WTC11 (cell line): ENCODE data around the gene KIAA1755. TPM values are rescaled to one million over a fixed set of nuclear protein-coding genes. Genes with fewer than 3 reads are reported as not detected.

Source experiments
- ATAC-seq: fragments of 200-7000 bp; cut with Tn5 transposase; 2 replicates; pipeline ENCODE4 v1.10.0; 2021; ENCODE audit warnings: mild to moderate bottlenecking, moderate library complexity
- CTCF ChIA-PET: fragments of 300-600 bp; sonication (Branson Sonifier 250); formaldehyde crosslinking; loops from one replicate; lab custom pipeline; 2021; ENCODE audit warnings: antibody characterized with exemption; lab: Charles Lee
- POLR2A ChIA-PET: fragments of 350-600 bp; sonication (Branson Sonifier 250); formaldehyde crosslinking; loops from one replicate; lab custom pipeline; 2021; ENCODE audit warnings: antibody characterized with exemption; lab: Charles Lee
- DNase-seq: peaks from one replicate; pipeline ENCODE4 v3.0.0; 2021; ENCODE audit warnings: low spot score
- H3K27ac Mint-ChIP-seq: 2 replicates; pipeline ENCODE4 v1.8.0; 2021; ENCODE audit warnings: mixed read lengths
- H3K27me3 Mint-ChIP-seq: 2 replicates; pipeline ENCODE4 v1.8.0; 2021; ENCODE audit warnings: low read depth, mild to moderate bottlenecking, moderate library complexity, mixed read lengths
- H3K36me3 Mint-ChIP-seq: 2 replicates; pipeline ENCODE4 v1.8.0; 2021; ENCODE audit warnings: mixed read lengths
- H3K4me1 Mint-ChIP-seq: 2 replicates; pipeline ENCODE4 v1.8.0; 2022; ENCODE audit warnings: mixed read lengths
- H3K4me3 Mint-ChIP-seq: 2 replicates; pipeline ENCODE4 v1.8.0; 2021; ENCODE audit warnings: mild to moderate bottlenecking, moderate library complexity, mixed read lengths
- H3K9me3 Mint-ChIP-seq: 2 replicates; pipeline ENCODE4 v1.8.0; 2021; ENCODE audit warnings: mixed read lengths
- ATF2 ChIP-seq: sonication (generic); formaldehyde crosslinking; IDR thresholded peaks from 2 replicates; pipeline ENCODE4 v1.8.1; 2022; ENCODE audit warnings: low read depth, missing genetic modification reagents, borderline replicate concordance
- ATF3 ChIP-seq: sonication (generic); formaldehyde crosslinking; conservative IDR thresholded peaks from 2 replicates; pipeline ENCODE4 v1.8.1; 2022; ENCODE audit warnings: mild to moderate bottlenecking, missing genetic modification reagents
- CTCF ChIP-seq: fragments of 200-600 bp; IDR thresholded peaks from 2 replicates; pipeline ENCODE4 v1.8.0; 2022; ENCODE audit warnings: antibody characterized with exemption
- GRHL2 ChIP-seq: fragments of 250-450 bp; sonication (Bioruptor Pico); IDR thresholded peaks from 2 replicates; pipeline ENCODE4 v1.8.0; 2022; ENCODE audit warnings: mild to moderate bottlenecking, moderate library complexity; ENCODE audit not compliant: insufficient replicate concordance, severe bottlenecking
- HMGA2 ChIP-seq: fragments of 250-450 bp; sonication (Bioruptor Pico); IDR thresholded peaks from 2 replicates; pipeline ENCODE4 v1.4.0; 2021; ENCODE audit warnings: mild to moderate bottlenecking, moderate library complexity
- MXD4 ChIP-seq: fragments of 250-450 bp; sonication (Bioruptor Pico); IDR thresholded peaks from 2 replicates; pipeline ENCODE4 v1.8.0; 2021; ENCODE audit warnings: mild to moderate bottlenecking, moderate library complexity, borderline replicate concordance
- NFATC4 ChIP-seq: fragments of 250-450 bp; sonication (Bioruptor Pico); IDR thresholded peaks from 2 replicates; pipeline ENCODE4 v1.9.0; 2021; ENCODE audit warnings: mild to moderate bottlenecking
- PRDM15 ChIP-seq: sonication (generic); formaldehyde crosslinking; IDR thresholded peaks from 2 replicates; pipeline ENCODE4 v1.8.0; 2022; ENCODE audit warnings: missing genetic modification reagents
- RORB ChIP-seq: fragments of 250-450 bp; sonication (Bioruptor Pico); IDR thresholded peaks from 2 replicates; pipeline ENCODE4 v1.9.0; 2021; ENCODE audit warnings: mild to moderate bottlenecking
- SOX15 ChIP-seq: fragments of 250-450 bp; sonication (Bioruptor Pico); IDR thresholded peaks from 2 replicates; pipeline ENCODE4 v1.9.0; 2021; ENCODE audit warnings: mild to moderate bottlenecking
- ZMAT4 ChIP-seq: fragments of 250-450 bp; sonication (Bioruptor Pico); IDR thresholded peaks from 2 replicates; pipeline ENCODE4 v1.9.0; 2021; ENCODE audit warnings: mild to moderate bottlenecking
- ZNF232 ChIP-seq: sonication (generic); formaldehyde crosslinking; IDR thresholded peaks from 2 replicates; pipeline ENCODE4 v1.8.0; 2022; ENCODE audit warnings: mild to moderate bottlenecking, missing genetic modification reagents
- ZNF396 ChIP-seq: fragments of 250-450 bp; sonication (Bioruptor Pico); IDR thresholded peaks from 2 replicates; pipeline ENCODE4 v1.8.0; 2021; ENCODE audit warnings: mild to moderate bottlenecking, moderate library complexity, borderline replicate concordance
- ZNF416 ChIP-seq: fragments of 250-450 bp; sonication (Bioruptor Pico); IDR thresholded peaks from 2 replicates; pipeline ENCODE4 v1.9.0; 2021; ENCODE audit warnings: mild to moderate bottlenecking, inconsistent platforms
- total RNA-seq: library from RNA; stranded (reverse); gene quantifications from 3 replicates; pipeline ENCODE4 v1.2.3, GENCODE V29; 2021
- TF ChIP-seq, protein P1 (sequence below): sonication (generic); formaldehyde crosslinking; IDR thresholded peaks from 2 replicates; pipeline ENCODE4 v1.8.0; 2023; ENCODE audit warnings: mild to moderate bottlenecking, missing genetic modification reagents
- TF ChIP-seq, protein P2 (sequence below): fragments of 250-450 bp; sonication (Bioruptor Pico); IDR thresholded peaks from 2 replicates; pipeline ENCODE4 v1.9.0; 2021; ENCODE audit warnings: mild to moderate bottlenecking
- TF ChIP-seq, protein P3 (sequence below): sonication (generic); formaldehyde crosslinking; IDR thresholded peaks from 2 replicates; pipeline ENCODE4 v1.8.1; 2022; ENCODE audit warnings: mild to moderate bottlenecking, moderate library complexity, missing genetic modification reagents

Gene KIAA1755
- total RNA-seq, 1 experiment from 2014 or later, result 0.50 TPM

DNA sequence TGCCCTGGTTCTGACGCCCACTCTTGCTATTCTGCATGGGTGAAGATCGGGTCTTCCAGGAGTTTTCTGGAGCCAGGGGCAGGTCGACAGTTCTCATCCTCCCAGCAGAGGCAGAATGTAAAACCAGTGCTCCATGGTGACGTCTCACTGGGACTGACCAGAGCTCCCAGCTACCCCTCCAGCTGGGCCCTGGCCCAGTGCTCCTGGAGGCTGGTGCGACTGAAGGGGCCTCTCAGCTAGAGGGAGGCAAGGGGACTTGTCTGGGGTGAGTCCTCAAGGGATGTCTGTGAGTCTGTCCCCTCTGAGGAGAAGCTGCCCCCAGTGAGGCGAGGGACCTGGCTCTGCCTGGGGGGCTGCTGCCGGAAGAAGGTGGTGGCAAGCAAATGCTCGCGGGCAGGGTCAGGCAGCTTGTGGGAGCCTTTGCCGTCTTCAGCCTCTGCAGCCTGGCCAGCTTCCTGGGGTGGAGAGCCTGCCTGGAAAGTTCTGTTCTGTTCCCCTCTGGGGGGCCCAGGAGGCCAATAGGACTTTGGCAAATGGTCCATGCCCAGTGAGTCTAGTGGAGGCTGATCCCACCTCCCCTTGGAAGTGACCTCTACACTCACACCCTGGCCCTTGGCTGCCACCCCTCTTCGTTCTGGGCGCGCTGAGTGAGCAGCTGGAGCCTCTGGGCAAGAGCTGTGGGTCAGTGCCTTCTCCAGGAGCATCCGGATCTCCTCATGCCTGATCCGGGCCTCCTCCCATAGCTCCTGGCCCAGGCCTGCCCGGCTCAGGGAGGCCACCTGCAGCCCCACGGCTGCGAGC, 47.5 kb downstream of the KIAA1755 start:
- CTCF ChIA-PET, result interaction anchor here (0.6 to 1.4 kb wide), 3 partner anchors 35 to 156 kb away, joined by 3 to 7 read pairs (median 6); no protein-coding TSS in a partner anchor
- H3K4me1 Mint-ChIP-seq, result peaks cover under 1% of the 10 kb centered on the region; the same call in 1 of the 2 replicates
- no peak for DNase-seq
- no peak overlapping the region for H3K27ac Mint-ChIP-seq
- H3K36me3 Mint-ChIP-seq, result no peaks in the 10 kb centered on the region
- no peaks in the 10 kb centered on the region for H3K27me3 Mint-ChIP-seq
- H3K9me3 Mint-ChIP-seq, result no peaks in the 10 kb centered on the region
- H3K4me3 Mint-ChIP-seq, result no peak overlapping the region
- no peak for TF ChIP-seq ATF3 (CRISPR knock-in tag)
- TF ChIP-seq, protein P1, sequence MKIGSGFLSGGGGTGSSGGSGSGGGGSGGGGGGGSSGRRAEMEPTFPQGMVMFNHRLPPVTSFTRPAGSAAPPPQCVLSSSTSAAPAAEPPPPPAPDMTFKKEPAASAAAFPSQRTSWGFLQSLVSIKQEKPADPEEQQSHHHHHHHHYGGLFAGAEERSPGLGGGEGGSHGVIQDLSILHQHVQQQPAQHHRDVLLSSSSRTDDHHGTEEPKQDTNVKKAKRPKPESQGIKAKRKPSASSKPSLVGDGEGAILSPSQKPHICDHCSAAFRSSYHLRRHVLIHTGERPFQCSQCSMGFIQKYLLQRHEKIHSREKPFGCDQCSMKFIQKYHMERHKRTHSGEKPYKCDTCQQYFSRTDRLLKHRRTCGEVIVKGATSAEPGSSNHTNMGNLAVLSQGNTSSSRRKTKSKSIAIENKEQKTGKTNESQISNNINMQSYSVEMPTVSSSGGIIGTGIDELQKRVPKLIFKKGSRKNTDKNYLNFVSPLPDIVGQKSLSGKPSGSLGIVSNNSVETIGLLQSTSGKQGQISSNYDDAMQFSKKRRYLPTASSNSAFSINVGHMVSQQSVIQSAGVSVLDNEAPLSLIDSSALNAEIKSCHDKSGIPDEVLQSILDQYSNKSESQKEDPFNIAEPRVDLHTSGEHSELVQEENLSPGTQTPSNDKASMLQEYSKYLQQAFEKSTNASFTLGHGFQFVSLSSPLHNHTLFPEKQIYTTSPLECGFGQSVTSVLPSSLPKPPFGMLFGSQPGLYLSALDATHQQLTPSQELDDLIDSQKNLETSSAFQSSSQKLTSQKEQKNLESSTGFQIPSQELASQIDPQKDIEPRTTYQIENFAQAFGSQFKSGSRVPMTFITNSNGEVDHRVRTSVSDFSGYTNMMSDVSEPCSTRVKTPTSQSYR (CRISPR knock-in tag), result no peak
- no peak for TF ChIP-seq NFATC4
- TF ChIP-seq CTCF, result no peak
- TF ChIP-seq, protein P2, sequence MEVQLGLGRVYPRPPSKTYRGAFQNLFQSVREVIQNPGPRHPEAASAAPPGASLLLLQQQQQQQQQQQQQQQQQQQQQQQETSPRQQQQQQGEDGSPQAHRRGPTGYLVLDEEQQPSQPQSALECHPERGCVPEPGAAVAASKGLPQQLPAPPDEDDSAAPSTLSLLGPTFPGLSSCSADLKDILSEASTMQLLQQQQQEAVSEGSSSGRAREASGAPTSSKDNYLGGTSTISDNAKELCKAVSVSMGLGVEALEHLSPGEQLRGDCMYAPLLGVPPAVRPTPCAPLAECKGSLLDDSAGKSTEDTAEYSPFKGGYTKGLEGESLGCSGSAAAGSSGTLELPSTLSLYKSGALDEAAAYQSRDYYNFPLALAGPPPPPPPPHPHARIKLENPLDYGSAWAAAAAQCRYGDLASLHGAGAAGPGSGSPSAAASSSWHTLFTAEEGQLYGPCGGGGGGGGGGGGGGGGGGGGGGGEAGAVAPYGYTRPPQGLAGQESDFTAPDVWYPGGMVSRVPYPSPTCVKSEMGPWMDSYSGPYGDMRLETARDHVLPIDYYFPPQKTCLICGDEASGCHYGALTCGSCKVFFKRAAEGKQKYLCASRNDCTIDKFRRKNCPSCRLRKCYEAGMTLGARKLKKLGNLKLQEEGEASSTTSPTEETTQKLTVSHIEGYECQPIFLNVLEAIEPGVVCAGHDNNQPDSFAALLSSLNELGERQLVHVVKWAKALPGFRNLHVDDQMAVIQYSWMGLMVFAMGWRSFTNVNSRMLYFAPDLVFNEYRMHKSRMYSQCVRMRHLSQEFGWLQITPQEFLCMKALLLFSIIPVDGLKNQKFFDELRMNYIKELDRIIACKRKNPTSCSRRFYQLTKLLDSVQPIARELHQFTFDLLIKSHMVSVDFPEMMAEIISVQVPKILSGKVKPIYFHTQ (CRISPR knock-in tag), result no peak
- TF ChIP-seq RORB (CRISPR knock-in tag), result no peak
- TF ChIP-seq ZNF396 (CRISPR knock-in tag), result no peak
- POLR2A ChIA-PET, result no interaction called here
- ATAC-seq, result no peak

- POLR2A ChIA-PET, result no interaction called here
- H3K36me3 Mint-ChIP-seq, result no peaks in the 10 kb centered on the region
- H3K4me3 Mint-ChIP-seq, result no peak overlapping the region
- DNase-seq (no peak), ATAC-seq (no peak)
- no peaks in the 10 kb centered on the region for H3K9me3 Mint-ChIP-seq
- H3K27ac Mint-ChIP-seq, result no peak overlapping the region
- CTCF ChIA-PET, result interaction anchor here (0.9 kb wide), 1 partner anchor 154 kb away, joined by 3 read pairs; no protein-coding TSS in a partner anchor
- H3K27me3 Mint-ChIP-seq, result no peaks in the 10 kb centered on the region
- no peaks in the 10 kb centered on the region for H3K4me1 Mint-ChIP-seq
- TF ChIP-seq RORB (CRISPR knock-in tag), result no peak
- TF ChIP-seq, protein P3, sequence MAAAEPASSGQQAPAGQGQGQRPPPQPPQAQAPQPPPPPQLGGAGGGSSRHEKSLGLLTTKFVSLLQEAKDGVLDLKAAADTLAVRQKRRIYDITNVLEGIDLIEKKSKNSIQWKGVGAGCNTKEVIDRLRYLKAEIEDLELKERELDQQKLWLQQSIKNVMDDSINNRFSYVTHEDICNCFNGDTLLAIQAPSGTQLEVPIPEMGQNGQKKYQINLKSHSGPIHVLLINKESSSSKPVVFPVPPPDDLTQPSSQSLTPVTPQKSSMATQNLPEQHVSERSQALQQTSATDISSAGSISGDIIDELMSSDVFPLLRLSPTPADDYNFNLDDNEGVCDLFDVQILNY (CRISPR knock-in tag), result no peak
- no peak for TF ChIP-seq HMGA2 (CRISPR knock-in tag)
- TF ChIP-seq PRDM15 (CRISPR knock-in tag), result no peak
- no peak for TF ChIP-seq MXD4 (CRISPR knock-in tag)
- no peak for TF ChIP-seq ZMAT4
- no peak for TF ChIP-seq GRHL2
- TF ChIP-seq ZNF416 (CRISPR knock-in tag), result no peak
- no peak for TF ChIP-seq ZNF232 (CRISPR knock-in tag)
- no peak for TF ChIP-seq SOX15 (CRISPR knock-in tag)
- no peak for TF ChIP-seq ATF2
Measured at GRCh38 chr20:38211200-38212097, 49.1 kb downstream of the KIAA1755 start.
